HG02759 (cell line): ENCODE data around the gene CYP39A1.

Experiments
- ATAC-seq: cut with Tn5 transposase; IDR thresholded peaks from one replicate; pipeline ENCODE4 v1.9.1; 2021; ENCODE audit warnings: mild to moderate bottlenecking, moderate library complexity; ENCODE audit not compliant: unreplicated experiment

CYP39A1 gene

GRCh38 chr6:46592046-46592445, 60.6 kb downstream of the CYP39A1 start:
- ATAC-seq, result no peak

- no peak for ATAC-seq
Measured at GRCh38 chr6:46590765-46591164, 61.9 kb downstream of the CYP39A1 start.

GRCh38 chr6:46586906-46587305, 65.7 kb downstream of the CYP39A1 start:
- ATAC-seq, result no peak

GRCh38 chr6:46584586-46584985, 68.0 kb downstream of the CYP39A1 start:
- no peak for ATAC-seq

- no peak for ATAC-seq
Measured at GRCh38 chr6:46583721-46584120, 68.9 kb downstream of the CYP39A1 start.

- ATAC-seq, result no peak
Measured at GRCh38 chr6:46583081-46583480, 69.5 kb downstream of the CYP39A1 start.

GRCh38 chr6:46581459-46582177, 71.0 kb downstream of the CYP39A1 start:
- no peak for ATAC-seq

- ATAC-seq, result no peak
Measured at GRCh38 chr6:46575530-46575929, 77.1 kb downstream of the CYP39A1 start.

GRCh38 chr6:46573140-46573539, 79.5 kb downstream of the CYP39A1 start:
- no peak for ATAC-seq

GRCh38 chr6:46565531-46565930, 87.1 kb downstream of the CYP39A1 start:
- no peak for ATAC-seq

- no peak for ATAC-seq
Measured at GRCh38 chr6:46563924-46564323, 88.7 kb downstream of the CYP39A1 start.

GRCh38 chr6:46556053-46556452, 96.6 kb downstream of the CYP39A1 start:
- ATAC-seq, result no peak

- no peak for ATAC-seq
Measured at GRCh38 chr6:46555129-46555528, 97.5 kb downstream of the CYP39A1 start.

GRCh38 chr6:46549155-46549554, 103.5 kb downstream of the CYP39A1 start:
- ATAC-seq, result no peak

GRCh38 chr6:46541556-46541955, 111.1 kb downstream of the CYP39A1 start:
- ATAC-seq, result no peak

- ATAC-seq, result no peak
Measured at GRCh38 chr6:46539866-46540265, 112.8 kb downstream of the CYP39A1 start.

- ATAC-seq, result no peak
Measured at GRCh38 chr6:46538800-46539480, 113.7 kb downstream of the CYP39A1 start.

GRCh38 chr6:46530896-46531295, 121.7 kb downstream of the CYP39A1 start:
- ATAC-seq, result no peak

- ATAC-seq, result no peak
Measured at GRCh38 chr6:46528961-46529750, 123.5 kb downstream of the CYP39A1 start.

GRCh38 chr6:46526607-46527006, 126.0 kb downstream of the CYP39A1 start:
- no peak for ATAC-seq

GRCh38 chr6:46525583-46525982, 127.0 kb downstream of the CYP39A1 start:
- ATAC-seq, result no peak

GRCh38 chr6:46521464-46521971, 131.1 kb downstream of the CYP39A1 start:
- ATAC-seq, result no peak
